IMR-90 (cell line): Measurements from ENCODE around the gene SLC22A7. TPM values are rescaled to one million over a fixed set of nuclear protein-coding genes. Genes with fewer than 3 reads are reported as not detected.

Experiments
- ATAC-seq: fragments of 200-7000 bp; cut with Tn5 transposase; 2 replicates; pipeline ENCODE4 v1.9.1; 2020; ENCODE audit warnings: low read depth, mild to moderate bottlenecking, moderate library complexity
- BruUV-seq: library from RNA; stranded (reverse); fragments of 400-500 nt; replicated peaks from 2 replicates; lab custom pipeline; 2021; lab: Mats Ljungman, UMichigan
- CTCF ChIA-PET: fragments of 300-600 bp; formaldehyde crosslinking; extraction: SDS; loops from one replicate; lab custom pipeline; 2021; ENCODE audit warnings: antibody characterized with exemption; lab: Yijun Ruan, JAX
- POLR2A ChIA-PET: fragments of 300-600 bp; sonication (Branson Sonifier 250); formaldehyde crosslinking; loops from one replicate; lab custom pipeline; 2022; ENCODE audit warnings: antibody characterized with exemption; ENCODE audit not compliant: unreplicated experiment; lab: Charles Lee
- DNase-seq: peaks from one replicate; pipeline ENCODE4 v3.0.0; 2013
- H2AFZ ChIP-seq: replicated peaks from 2 replicates; pipeline ENCODE3; 2013; ENCODE audit warnings: low read length, mild to moderate bottlenecking; ENCODE audit not compliant: poor library complexity
- H2AK5ac ChIP-seq: 2 replicates; pipeline ENCODE4 v1.6.1; 2013; ENCODE audit warnings: low read depth, low read length, inconsistent platforms
- H2AK9ac ChIP-seq: replicated peaks from 2 replicates; pipeline ENCODE3; 2013; ENCODE audit warnings: mild to moderate bottlenecking, low read depth, low read length, moderate library complexity; ENCODE audit not compliant: poor library complexity
- H2BK120ac ChIP-seq: 2 replicates; pipeline ENCODE4 v1.6.1; 2013; ENCODE audit warnings: low read depth, low read length, inconsistent platforms
- H2BK15ac ChIP-seq: 3 replicates; pipeline ENCODE4 v1.6.1; 2013; ENCODE audit warnings: low read depth, low read length, inconsistent platforms
- H2BK20ac ChIP-seq: 2 replicates; pipeline ENCODE4 v1.6.1; 2013; ENCODE audit warnings: low read depth, mild to moderate bottlenecking, inconsistent platforms, low read length, moderate library complexity
- H2BK5ac ChIP-seq: 2 replicates; pipeline ENCODE4 v1.6.1; 2013; ENCODE audit warnings: mild to moderate bottlenecking, low read depth, low read length, inconsistent platforms; ENCODE audit not compliant: poor library complexity, severe bottlenecking
- H3K14ac ChIP-seq: replicated peaks from 2 replicates; pipeline ENCODE4 v1.6.1; 2013; ENCODE audit warnings: low read depth, low read length, inconsistent platforms
- H3K18ac ChIP-seq: 2 replicates; pipeline ENCODE4 v1.6.1; 2013; ENCODE audit warnings: low read depth, low read length, control low read depth
- H3K23ac ChIP-seq: 2 replicates; pipeline ENCODE4 v1.6.1; 2013; ENCODE audit warnings: low read depth, low read length, inconsistent platforms
- H3K27ac ChIP-seq: 2 replicates; pipeline ENCODE4 v1.5.1; 2013; ENCODE audit warnings: mild to moderate bottlenecking, control low read depth, low read length; ENCODE audit not compliant: insufficient read depth
- H3K27me3 ChIP-seq: 2 replicates; pipeline ENCODE4 v1.6.1; 2013; ENCODE audit warnings: low read length; ENCODE audit not compliant: control insufficient read depth, insufficient read depth
- H3K36me3 ChIP-seq: 2 replicates; pipeline ENCODE4 v1.6.1; 2013; ENCODE audit warnings: low read length, mixed read lengths; ENCODE audit not compliant: control insufficient read depth, insufficient read depth
- H3K4ac ChIP-seq: 2 replicates; pipeline ENCODE4 v1.6.1; 2013; ENCODE audit warnings: low read depth, low read length, inconsistent platforms
- H3K4me1 ChIP-seq: 2 replicates; pipeline ENCODE4 v1.6.1; 2013; ENCODE audit warnings: low read length, mixed read lengths; ENCODE audit not compliant: control insufficient read depth, insufficient read depth
- H3K4me2 ChIP-seq: 2 replicates; pipeline ENCODE4 v1.6.1; 2013; ENCODE audit warnings: low read depth, mild to moderate bottlenecking, control low read depth, low read length, moderate library complexity
- H3K4me3 ChIP-seq: 2 replicates; pipeline ENCODE4 v1.5.1; 2013; ENCODE audit warnings: low read depth, mild to moderate bottlenecking, control low read depth, low read length, moderate library complexity; ENCODE audit not compliant: insufficient read depth
- H3K56ac ChIP-seq: 2 replicates; pipeline ENCODE4 v1.6.1; 2013; ENCODE audit warnings: low read length, inconsistent platforms; ENCODE audit not compliant: insufficient read depth; ENCODE audit errors: extremely low read depth
- H3K79me1 ChIP-seq, 2 experiments: 2 replicates each; pipeline ENCODE4 v1.6.1; 2013; ENCODE audit warnings: low read length in 2 of 2, inconsistent platforms in 1 of 2, low read depth in 1 of 2
- H3K9ac ChIP-seq: 2 replicates; pipeline ENCODE4 v1.6.1; 2013; ENCODE audit warnings: low read depth, low read length, control low read depth
- H3K9me1 ChIP-seq: 2 replicates; pipeline ENCODE4 v1.6.1; 2013; ENCODE audit warnings: low read length, inconsistent platforms; ENCODE audit not compliant: insufficient read depth
- H3K9me3 ChIP-seq: 2 replicates; pipeline ENCODE4 v1.6.1; 2013; ENCODE audit warnings: low read length; ENCODE audit not compliant: control insufficient read depth, insufficient read depth
- H4K20me1 ChIP-seq: 2 replicates; pipeline ENCODE4 v1.6.1; 2013; ENCODE audit warnings: low read length, inconsistent platforms; ENCODE audit not compliant: insufficient read depth
- H4K5ac ChIP-seq: 2 replicates; pipeline ENCODE4 v1.6.1; 2013; ENCODE audit warnings: mild to moderate bottlenecking, low read depth, low read length, control low read depth
- H4K8ac ChIP-seq, 2 experiments: 2 replicates each; pipeline ENCODE4 v1.6.1; 2013; ENCODE audit warnings: low read depth in 2 of 2, low read length in 2 of 2, control low read depth in 1 of 2, inconsistent platforms in 1 of 2
- H4K91ac ChIP-seq: 2 replicates; pipeline ENCODE4 v1.6.1; 2013; ENCODE audit warnings: low read depth, low read length, inconsistent platforms; ENCODE audit not compliant: insufficient read depth
- BHLHE40 ChIP-seq: fragments of 150-350 bp; IDR thresholded peaks from 2 replicates; pipeline ENCODE4 v1.6.1; 2016; ENCODE audit warnings: mild to moderate bottlenecking, low read depth, low read length
- WGBS, 2 experiments: methylation state at CpG; one replicate each; pipeline versions ENCODE4 v1.1.5 to v1.1.7; 2013; ENCODE audit warnings: missing lambda C conversion rate in 2 of 2; ENCODE audit not compliant: insufficient read length in 1 of 2; ENCODE audit errors: extremely low coverage in 2 of 2; 5-methylcytosine and 5-hydroxymethylcytosine counted together
- dilution Hi-C: fragments of 300-500 bp; cut with HindIII; formaldehyde crosslinking; loops from one replicate; pipeline ENCODE4 v1.14.3; 2018; ENCODE audit warnings: low sequenced_read_pairs; ENCODE audit not compliant: unreplicated experiment
- in situ Hi-C: fragments of 300-500 bp; cut with MboI; formaldehyde crosslinking; loops from 3 replicates; pipeline ENCODE4 v1.14.3; 2019; ENCODE audit warnings: low sequenced_read_pairs, inconsistent platforms, mixed read lengths
- intact Hi-C: fragments of 100-400 bp; cut with micrococcal nuclease; formaldehyde crosslinking; loops from 2 replicates; pipeline ENCODE4 v1.10.0; 2022
- polyA plus RNA-seq, 3 experiments: library from polyadenylated mRNA; depleted of rRNA; stranded (reverse); fragments of >200 nt; gene quantifications; 2 replicates each; pipeline ENCODE4 v1.2.3, GENCODE V29; 2012; ENCODE audit warnings: low replicate concordance in 1 of 3
- total RNA-seq: library from RNA; depleted of rRNA; stranded (reverse); fragments of >200 nt; gene quantifications from 2 replicates; pipeline ENCODE4 v1.2.3, GENCODE V29; 2012

Gene SLC22A7
- total and polyA plus RNA-seq, 2 of the 4 experiments (the other 2 are of a cell fraction) = not detected

DNA sequence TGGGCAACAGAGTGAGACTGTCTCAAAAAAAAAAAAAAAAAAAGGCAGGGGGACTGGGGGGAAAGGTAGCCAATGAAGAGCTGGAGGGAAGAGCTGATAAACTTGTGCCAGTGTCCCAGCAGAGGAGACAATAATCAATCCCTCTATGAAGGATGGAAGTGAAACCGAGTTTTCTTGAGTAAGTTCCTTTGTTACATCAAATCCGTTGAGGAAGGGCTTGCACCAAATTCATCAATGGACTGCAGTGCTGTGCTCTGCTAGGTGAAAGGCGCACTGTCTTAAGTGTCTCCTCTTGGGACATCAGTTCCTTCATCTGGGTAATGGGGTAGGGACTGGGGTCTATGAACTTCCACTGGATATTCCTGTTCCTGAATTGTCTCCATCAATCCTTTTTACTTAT lies 13.6 kb downstream of the SLC22A7 start:
- Histone ChIP-seq H3K27me3 (peaks cover 37% of the 10 kb centered on the region), H3K56ac (no peak overlapping the region), H3K4me1 (no peaks in the 10 kb centered on the region; the same call in 1 of the 2 replicates), H2BK20ac (no peak overlapping the region), H2BK120ac (no peak overlapping the region), H3K4ac (no peak overlapping the region), H3K27ac (no peak overlapping the region), H2BK5ac (no peak overlapping the region), H3K14ac (no peak overlapping the region), H4K8ac (no peak overlapping the region), H3K79me1 (no peaks in the 10 kb centered on the region), H2BK15ac (no peak overlapping the region), H2AK9ac (no peak overlapping the region), H4K5ac (no peak overlapping the region), H3K23ac (no peak overlapping the region), H3K9me1 (no peaks in the 10 kb centered on the region), H3K4me2 (no peak overlapping the region), H4K20me1 (no peaks in the 10 kb centered on the region), H4K91ac (no peak overlapping the region), H3K9ac (no peak overlapping the region), H3K9me3 (no peaks in the 10 kb centered on the region), H2AK5ac (no peak overlapping the region), H3K4me3 (no peak overlapping the region), H3K18ac (no peak overlapping the region), H3K36me3 (no peaks in the 10 kb centered on the region), H2AFZ (no peak overlapping the region)
- WGBS, 2 experiments = no CpG with 5 or more reads among the region's 3 CpGs
- dilution Hi-C loops = no loop called here
- in situ Hi-C loops = no loop called here
- POLR2A ChIA-PET = no interaction called here
- DNase-seq (no peak), ATAC-seq (no peak)
- intact Hi-C loops = no loop called here
- no TSS peak for BruUV-seq
- TF ChIP-seq BHLHE40 = no peak
- CTCF ChIA-PET = no interaction called here
